Neural cell (in vitro differentiated cells): ENCODE results near the gene KLHL3.

Experiments
- EZH2 ChIP-seq: fragments of 200-600, 300-800 bp; shearing (Covaris generic), sonication (generic); IDR thresholded peaks from 2 replicates; pipeline ENCODE4 v1.6.1; 2014; ENCODE audit warnings: antibody characterized with exemption, low read length, borderline replicate concordance, mild to moderate bottlenecking; ENCODE audit not compliant: insufficient read depth, poor library complexity, severe bottlenecking
- MXI1 ChIP-seq: fragments of 450-650 bp; conservative IDR thresholded peaks from 2 replicates; pipeline ENCODE4 v1.6.1; 2014; ENCODE audit warnings: antibody characterized with exemption, mild to moderate bottlenecking; ENCODE audit not compliant: poor library complexity, severe bottlenecking
- POLR2AphosphoS5 ChIP-seq: IDR thresholded peaks from 2 replicates; pipeline ENCODE4 v1.6.1; 2012
- RAD21 ChIP-seq: fragments of 450-650 bp; conservative IDR thresholded peaks from 2 replicates; pipeline ENCODE4 v1.6.1; 2014; ENCODE audit warnings: antibody characterized with exemption, mild to moderate bottlenecking, moderate library complexity
- SMC3 ChIP-seq: fragments of 450-650 bp; conservative IDR thresholded peaks from 2 replicates; pipeline ENCODE4 v1.6.1; 2014; ENCODE audit warnings: antibody characterized with exemption, mild to moderate bottlenecking, moderate library complexity; ENCODE audit not compliant: poor library complexity
- TF ChIP-seq, protein P1 (sequence below): fragments of 450-650 bp; IDR thresholded peaks from 2 replicates; pipeline ENCODE4 v1.5.1; 2014; ENCODE audit warnings: antibody characterized with exemption, mild to moderate bottlenecking, moderate library complexity; ENCODE audit not compliant: poor library complexity, severe bottlenecking
- TF ChIP-seq, protein P2 (sequence below): IDR thresholded peaks from 2 replicates; pipeline ENCODE4 v1.6.1; 2012; ENCODE audit warnings: borderline replicate concordance

DNA sequence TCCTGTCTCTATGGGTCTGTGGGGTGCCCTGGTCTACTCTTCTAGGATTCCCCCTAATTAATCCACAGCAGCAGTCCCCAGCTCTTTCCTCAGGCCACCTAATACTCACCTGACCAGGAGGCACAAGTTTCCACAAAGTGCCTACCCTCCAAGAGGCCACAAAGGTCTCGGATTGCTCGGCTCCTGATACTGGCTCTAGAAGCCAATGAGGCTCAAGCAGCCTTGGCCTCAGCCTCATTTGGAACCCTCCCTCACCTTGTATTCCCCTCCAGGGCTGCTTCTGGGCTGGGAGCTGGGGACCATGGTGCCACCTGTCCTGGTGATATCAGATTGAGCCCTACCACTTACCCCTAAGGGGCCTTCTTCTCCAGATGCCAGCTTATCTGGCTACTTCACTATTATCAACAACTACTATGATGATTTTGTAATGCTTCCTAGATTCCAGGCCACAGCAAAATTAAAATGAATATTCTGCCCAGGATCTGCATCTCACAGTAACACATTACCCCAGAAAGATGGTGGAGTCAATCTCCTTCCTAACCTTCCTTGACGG lies 133.1 kb downstream of the KLHL3 start:
- TF ChIP-seq, protein P1, sequence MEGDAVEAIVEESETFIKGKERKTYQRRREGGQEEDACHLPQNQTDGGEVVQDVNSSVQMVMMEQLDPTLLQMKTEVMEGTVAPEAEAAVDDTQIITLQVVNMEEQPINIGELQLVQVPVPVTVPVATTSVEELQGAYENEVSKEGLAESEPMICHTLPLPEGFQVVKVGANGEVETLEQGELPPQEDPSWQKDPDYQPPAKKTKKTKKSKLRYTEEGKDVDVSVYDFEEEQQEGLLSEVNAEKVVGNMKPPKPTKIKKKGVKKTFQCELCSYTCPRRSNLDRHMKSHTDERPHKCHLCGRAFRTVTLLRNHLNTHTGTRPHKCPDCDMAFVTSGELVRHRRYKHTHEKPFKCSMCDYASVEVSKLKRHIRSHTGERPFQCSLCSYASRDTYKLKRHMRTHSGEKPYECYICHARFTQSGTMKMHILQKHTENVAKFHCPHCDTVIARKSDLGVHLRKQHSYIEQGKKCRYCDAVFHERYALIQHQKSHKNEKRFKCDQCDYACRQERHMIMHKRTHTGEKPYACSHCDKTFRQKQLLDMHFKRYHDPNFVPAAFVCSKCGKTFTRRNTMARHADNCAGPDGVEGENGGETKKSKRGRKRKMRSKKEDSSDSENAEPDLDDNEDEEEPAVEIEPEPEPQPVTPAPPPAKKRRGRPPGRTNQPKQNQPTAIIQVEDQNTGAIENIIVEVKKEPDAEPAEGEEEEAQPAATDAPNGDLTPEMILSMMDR = no peak
- TF ChIP-seq POLR2AphosphoS5 (no peak), MXI1 (no peak), RAD21 (no peak), SMC3 (no peak), EZH2 (no peak)
- TF ChIP-seq, protein P2, sequence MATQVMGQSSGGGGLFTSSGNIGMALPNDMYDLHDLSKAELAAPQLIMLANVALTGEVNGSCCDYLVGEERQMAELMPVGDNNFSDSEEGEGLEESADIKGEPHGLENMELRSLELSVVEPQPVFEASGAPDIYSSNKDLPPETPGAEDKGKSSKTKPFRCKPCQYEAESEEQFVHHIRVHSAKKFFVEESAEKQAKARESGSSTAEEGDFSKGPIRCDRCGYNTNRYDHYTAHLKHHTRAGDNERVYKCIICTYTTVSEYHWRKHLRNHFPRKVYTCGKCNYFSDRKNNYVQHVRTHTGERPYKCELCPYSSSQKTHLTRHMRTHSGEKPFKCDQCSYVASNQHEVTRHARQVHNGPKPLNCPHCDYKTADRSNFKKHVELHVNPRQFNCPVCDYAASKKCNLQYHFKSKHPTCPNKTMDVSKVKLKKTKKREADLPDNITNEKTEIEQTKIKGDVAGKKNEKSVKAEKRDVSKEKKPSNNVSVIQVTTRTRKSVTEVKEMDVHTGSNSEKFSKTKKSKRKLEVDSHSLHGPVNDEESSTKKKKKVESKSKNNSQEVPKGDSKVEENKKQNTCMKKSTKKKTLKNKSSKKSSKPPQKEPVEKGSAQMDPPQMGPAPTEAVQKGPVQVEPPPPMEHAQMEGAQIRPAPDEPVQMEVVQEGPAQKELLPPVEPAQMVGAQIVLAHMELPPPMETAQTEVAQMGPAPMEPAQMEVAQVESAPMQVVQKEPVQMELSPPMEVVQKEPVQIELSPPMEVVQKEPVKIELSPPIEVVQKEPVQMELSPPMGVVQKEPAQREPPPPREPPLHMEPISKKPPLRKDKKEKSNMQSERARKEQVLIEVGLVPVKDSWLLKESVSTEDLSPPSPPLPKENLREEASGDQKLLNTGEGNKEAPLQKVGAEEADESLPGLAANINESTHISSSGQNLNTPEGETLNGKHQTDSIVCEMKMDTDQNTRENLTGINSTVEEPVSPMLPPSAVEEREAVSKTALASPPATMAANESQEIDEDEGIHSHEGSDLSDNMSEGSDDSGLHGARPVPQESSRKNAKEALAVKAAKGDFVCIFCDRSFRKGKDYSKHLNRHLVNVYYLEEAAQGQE = no peak
